GM12878 (cell line): ENCODE results near the gene CSRNP2. TPM values are rescaled to one million over a fixed set of nuclear protein-coding genes. Genes with fewer than 3 reads are reported as not detected.

ENCODE experiments used
- BMI1 ChIP-seq: fragments of 450-650 bp; IDR thresholded peaks from 2 replicates; pipeline ENCODE4 v1.6.1; 2016; ENCODE audit warnings: mild to moderate bottlenecking, moderate library complexity, borderline replicate concordance
- E2F4 ChIP-seq: IDR thresholded peaks from 2 replicates; pipeline ENCODE4 v1.6.1; 2012; ENCODE audit warnings: low read depth, low read length, improper control_type of control experiment
- ELK1 ChIP-seq: IDR thresholded peaks from 2 replicates; pipeline ENCODE4 v1.6.1; 2012; ENCODE audit warnings: low read depth, low read length, improper control_type of control experiment
- FOS ChIP-seq: IDR thresholded peaks from 3 replicates; pipeline ENCODE4 v1.6.1; 2011; ENCODE audit warnings: borderline replicate concordance; ENCODE audit not compliant: insufficient read length; ENCODE audit errors: extremely low read depth
- NFXL1 ChIP-seq: fragments of 450-650 bp; IDR thresholded peaks from 2 replicates; pipeline ENCODE4 v1.6.1; 2017; ENCODE audit warnings: antibody characterized with exemption, mild to moderate bottlenecking, borderline replicate concordance
- NR2C1 ChIP-seq: fragments of 450-650 bp; IDR thresholded peaks from 2 replicates; pipeline ENCODE4 v1.6.1; 2017; ENCODE audit warnings: antibody characterized with exemption, mild to moderate bottlenecking, moderate library complexity
- PAX5 ChIP-seq: IDR thresholded peaks from 2 replicates; pipeline ENCODE4 v1.6.1; 2011; ENCODE audit warnings: low read depth, low read length, borderline replicate concordance
- RBBP5 ChIP-seq: fragments of 200-600 bp; sonication (generic); conservative IDR thresholded peaks from 2 replicates; pipeline ENCODE4 v1.6.1; 2016
- SUZ12 ChIP-seq: fragments of 200-600 bp; sonication (generic); IDR thresholded peaks from one replicate; pipeline ENCODE4 v1.6.1; 2018; ENCODE audit warnings: antibody characterized with exemption, mild to moderate bottlenecking; ENCODE audit not compliant: unreplicated experiment
- YBX1 ChIP-seq: fragments of 450-650 bp; IDR thresholded peaks from 2 replicates; pipeline ENCODE4 v1.6.1; 2016; ENCODE audit warnings: antibody characterized with exemption
- ZBTB11 ChIP-seq: fragments of 450-650 bp; formaldehyde crosslinking; IDR thresholded peaks from 2 replicates; pipeline ENCODE4 v1.5.0; 2022; ENCODE audit warnings: mild to moderate bottlenecking, missing genetic modification characterization
- ZBTB4 ChIP-seq: fragments of 450-650 bp; formaldehyde crosslinking; IDR thresholded peaks from 2 replicates; pipeline ENCODE4 v1.4.0; 2022; ENCODE audit warnings: mild to moderate bottlenecking, moderate library complexity
- polyA plus RNA-seq, 11 experiments: library from polyadenylated mRNA; depleted of rRNA in 4 of 11; unstranded in 6 of 11; stranded (reverse) in 5 of 11; fragments of >200 nt; fragmentation: Nextera tagmentation in 4 of 11; fragmentation: Illumina TruSeq in 1 of 11; extraction: Ambion mirVana in 4 of 11; extraction: Trizol in 1 of 11; gene quantifications; 1 replicate in 1 of 11; 2 replicates in 10 of 11; pipeline versions ENCODE4 v1.2.1 to v1.2.3, GENCODE V29; 2011 to 2016; ENCODE audit warnings: inconsistent platforms in 2 of 11, missing spikeins in 2 of 11, low read depth in 1 of 11
- total RNA-seq, 4 experiments: library from RNA; depleted of rRNA in 3 of 4; stranded (reverse); fragments of >200 nt in 3 of 4; fragmentation: Illumina TruSeq in 1 of 4; extraction: Trizol in 1 of 4; gene quantifications; 2 replicates each; pipeline versions ENCODE4 v1.2.1 to v1.2.3, GENCODE V29; 2013 to 2021
- TF ChIP-seq, protein P1 (sequence below): fragments of 450-650 bp; IDR thresholded peaks from 2 replicates; pipeline ENCODE4 v1.6.1; 2018; ENCODE audit warnings: mild to moderate bottlenecking, low read depth, moderate library complexity; ENCODE audit not compliant: partially characterized antibody

CSRNP2 gene
- total and polyA plus RNA-seq, 10 of the 15 experiments (the other 5 are each of a cell fraction or from before 2014, with no cell fraction given) = 1.2 to 12.1 (median 6.3) TPM

GRCh38 chr12:51047655-51048540 lies 35.5 kb downstream of the CSRNP2 start, which contains the start of gene LETMD1 (continued):
- TF ChIP-seq ZBTB11 = no peak
- peak; percentile 50; the same call in 1 of the 2 replicates for TF ChIP-seq PAX5
- TF ChIP-seq, protein P1, sequence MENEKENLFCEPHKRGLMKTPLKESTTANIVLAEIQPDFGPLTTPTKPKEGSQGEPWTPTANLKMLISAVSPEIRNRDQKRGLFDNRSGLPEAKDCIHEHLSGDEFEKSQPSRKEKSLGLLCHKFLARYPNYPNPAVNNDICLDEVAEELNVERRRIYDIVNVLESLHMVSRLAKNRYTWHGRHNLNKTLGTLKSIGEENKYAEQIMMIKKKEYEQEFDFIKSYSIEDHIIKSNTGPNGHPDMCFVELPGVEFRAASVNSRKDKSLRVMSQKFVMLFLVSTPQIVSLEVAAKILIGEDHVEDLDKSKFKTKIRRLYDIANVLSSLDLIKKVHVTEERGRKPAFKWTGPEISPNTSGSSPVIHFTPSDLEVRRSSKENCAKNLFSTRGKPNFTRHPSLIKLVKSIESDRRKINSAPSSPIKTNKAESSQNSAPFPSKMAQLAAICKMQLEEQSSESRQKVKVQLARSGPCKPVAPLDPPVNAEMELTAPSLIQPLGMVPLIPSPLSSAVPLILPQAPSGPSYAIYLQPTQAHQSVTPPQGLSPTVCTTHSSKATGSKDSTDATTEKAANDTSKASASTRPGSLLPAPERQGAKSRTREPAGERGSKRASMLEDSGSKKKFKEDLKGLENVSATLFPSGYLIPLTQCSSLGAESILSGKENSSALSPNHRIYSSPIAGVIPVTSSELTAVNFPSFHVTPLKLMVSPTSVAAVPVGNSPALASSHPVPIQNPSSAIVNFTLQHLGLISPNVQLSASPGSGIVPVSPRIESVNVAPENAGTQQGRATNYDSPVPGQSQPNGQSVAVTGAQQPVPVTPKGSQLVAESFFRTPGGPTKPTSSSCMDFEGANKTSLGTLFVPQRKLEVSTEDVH = peak; percentile 65
- no peak for TF ChIP-seq ZBTB4
- no peak for TF ChIP-seq FOS
- no peak for TF ChIP-seq SUZ12
- 0 out of 2 replicates have a peak, but pooled peaks have one; percentile 15 for TF ChIP-seq E2F4
- no peak for TF ChIP-seq YBX1
- TF ChIP-seq NR2C1 = peak; percentile 93
- no peak for TF ChIP-seq BMI1
- no peak for TF ChIP-seq RBBP5
- TF ChIP-seq NFXL1 = no peak
- TF ChIP-seq ELK1 = 0 out of 2 replicates have a peak, but pooled peaks have one; percentile 60
